Liver (tissue), 3 donors: ENCODE measurements around the gene OR1F1.

Experiments
- ATF3 ChIP-seq: IDR thresholded peaks from 2 replicates; pipeline ENCODE4 v1.6.1; 2016; ENCODE audit warnings: antibody characterized with exemption
- CTCF ChIP-seq: fragments of 150-350 bp; IDR thresholded peaks from 2 replicates; pipeline ENCODE4 v1.5.1; 2017; ENCODE audit warnings: improper control_type of control experiment, low read depth, low read length; ENCODE audit not compliant: missing input control
- EGR1 ChIP-seq, 2 donors: IDR thresholded peaks; 2 replicates each; pipeline ENCODE4 v1.6.1; 2016 to 2018; ENCODE audit warnings: antibody characterized with exemption in 2 of 2, low read depth in 2 of 2
- GABPA ChIP-seq, 2 donors: IDR thresholded peaks in 1 of 2; conservative IDR thresholded peaks in 1 of 2; 2 replicates each; pipeline ENCODE4 v1.6.1; 2016; ENCODE audit warnings: antibody characterized with exemption in 2 of 2, mild to moderate bottlenecking in 1 of 2, moderate library complexity in 1 of 2
- HNF4G ChIP-seq: IDR thresholded peaks from 2 replicates; pipeline ENCODE4 v1.6.1; 2016; ENCODE audit warnings: antibody characterized with exemption
- MAX ChIP-seq: IDR thresholded peaks from 2 replicates; pipeline ENCODE4 v1.6.1; 2016; ENCODE audit warnings: antibody characterized with exemption
- RAD21 ChIP-seq, 2 donors: IDR thresholded peaks; 2 replicates each; pipeline ENCODE4 v1.6.1; 2016; ENCODE audit warnings: antibody characterized with exemption in 2 of 2, mild to moderate bottlenecking in 2 of 2
- REST ChIP-seq: IDR thresholded peaks from 2 replicates; pipeline ENCODE4 v1.6.1; 2016; ENCODE audit warnings: antibody characterized with exemption, mild to moderate bottlenecking
- SP1 ChIP-seq: IDR thresholded peaks from 2 replicates; pipeline ENCODE4 v1.6.1; 2018; ENCODE audit warnings: antibody characterized with exemption, mild to moderate bottlenecking
- TAF1 ChIP-seq: conservative IDR thresholded peaks from 2 replicates; pipeline ENCODE4 v1.6.1; 2016; ENCODE audit warnings: antibody characterized with exemption, mild to moderate bottlenecking
- YY1 ChIP-seq: IDR thresholded peaks from 2 replicates; pipeline ENCODE4 v1.6.1; 2016; ENCODE audit warnings: antibody characterized with exemption, mild to moderate bottlenecking
- donor health status: healthy.
- donor health status: healthy.

GRCh38 chr16:3243882-3244281 is 55.9 kb downstream of the OR1F1 start:
- TF ChIP-seq CTCF (no peak), REST (no peak), SP1 (no peak), GABPA (IDR thresholded peaks at IDR 0.05 in 1 of 2, conservative IDR thresholded peaks at IDR 0.05 in 1 of 2) (no peak), TAF1 (no peak), ATF3 (no peak), EGR1 (IDR thresholded peaks at IDR 0.05; ENCODE audit: low read depth in 2 of 2) (no peak), YY1 (no peak), HNF4G (no peak), RAD21 (IDR thresholded peaks at IDR 0.05) (no peak), MAX (no peak)
